Fibroblast of the aortic adventitia (primary cell): Measurements from ENCODE around the gene XPNPEP2. TPM values are rescaled to one million over a fixed set of nuclear protein-coding genes. Genes with fewer than 3 reads are reported as not detected.

ENCODE experiments used
- DNase-seq: peaks from one replicate; pipeline ENCODE4 v3.0.0-alpha.2; 2010; ENCODE audit warnings: low read depth
- H3K4me3 ChIP-seq: 2 replicates; pipeline ENCODE4 v1.5.1; 2011; ENCODE audit warnings: low read depth, mild to moderate bottlenecking, control low read depth, low read length, moderate library complexity
- CTCF ChIP-seq: IDR thresholded peaks from 2 replicates; pipeline ENCODE4 v1.5.1; 2011; ENCODE audit warnings: mild to moderate bottlenecking, low read length, control low read depth, inconsistent platforms; ENCODE audit not compliant: insufficient read depth
- total RNA-seq: library from RNA; depleted of rRNA; stranded (reverse); fragments of >200 nt; gene quantifications from 2 replicates; pipeline ENCODE4 v1.2.3, GENCODE V29; 2012; ENCODE audit warnings: low replicate concordance

The XPNPEP2 gene
- total RNA-seq, 1 donor, result 5.7 TPM

- H3K4me3 ChIP-seq, result no peak overlapping the region
- no peak for DNase-seq
- no peak for TF ChIP-seq CTCF
Observed at GRCh38 chrX:129777218-129778030, 38.6 kb downstream of the XPNPEP2 start.

DNA sequence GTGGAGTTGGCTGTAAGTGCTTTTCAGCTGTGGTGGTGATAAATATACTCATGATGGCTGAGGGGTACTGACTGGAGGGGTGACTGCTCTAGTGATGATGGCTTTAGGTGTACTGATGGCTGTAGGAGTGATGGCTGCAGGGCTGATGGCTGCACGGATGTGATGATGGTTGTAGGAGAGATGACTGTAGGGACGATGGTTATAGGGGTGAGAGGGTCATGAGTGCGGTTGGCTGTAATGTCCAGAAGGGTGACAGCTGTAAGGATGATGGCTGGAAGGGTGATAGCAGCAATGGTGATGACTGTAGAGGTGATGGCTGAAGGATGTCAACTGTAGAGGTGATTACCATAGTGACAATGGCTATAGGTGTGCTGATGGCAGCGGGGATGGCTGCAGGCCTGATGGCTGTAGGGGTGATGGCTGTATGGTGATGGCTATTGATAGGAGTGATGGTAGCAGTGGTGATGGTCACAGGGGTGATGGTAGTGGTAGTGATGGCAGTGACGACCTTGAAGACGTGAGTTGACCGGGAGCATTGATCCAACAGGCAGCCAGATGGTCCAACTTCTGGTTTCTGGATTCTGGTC lies 40.4 kb downstream of the XPNPEP2 start:
- no peak for DNase-seq

GRCh38 chrX:129779747-129780146 lies 41.0 kb downstream of the XPNPEP2 start, which contains the start of gene SASH3:
Gene SASH3 (plus strand): TSS chrX:129779949. CDS start chrX:129780098, 149 bp downstream.
- no peak for DNase-seq
- TF ChIP-seq CTCF, result no peak
- H3K4me3 ChIP-seq, result no peak within 1 kb of the TSS

More for the DNA sequence above, 40.4 kb downstream of the XPNPEP2 start:
- H3K4me3 ChIP-seq, result no peak overlapping the region
- no peak for TF ChIP-seq CTCF

DNA sequence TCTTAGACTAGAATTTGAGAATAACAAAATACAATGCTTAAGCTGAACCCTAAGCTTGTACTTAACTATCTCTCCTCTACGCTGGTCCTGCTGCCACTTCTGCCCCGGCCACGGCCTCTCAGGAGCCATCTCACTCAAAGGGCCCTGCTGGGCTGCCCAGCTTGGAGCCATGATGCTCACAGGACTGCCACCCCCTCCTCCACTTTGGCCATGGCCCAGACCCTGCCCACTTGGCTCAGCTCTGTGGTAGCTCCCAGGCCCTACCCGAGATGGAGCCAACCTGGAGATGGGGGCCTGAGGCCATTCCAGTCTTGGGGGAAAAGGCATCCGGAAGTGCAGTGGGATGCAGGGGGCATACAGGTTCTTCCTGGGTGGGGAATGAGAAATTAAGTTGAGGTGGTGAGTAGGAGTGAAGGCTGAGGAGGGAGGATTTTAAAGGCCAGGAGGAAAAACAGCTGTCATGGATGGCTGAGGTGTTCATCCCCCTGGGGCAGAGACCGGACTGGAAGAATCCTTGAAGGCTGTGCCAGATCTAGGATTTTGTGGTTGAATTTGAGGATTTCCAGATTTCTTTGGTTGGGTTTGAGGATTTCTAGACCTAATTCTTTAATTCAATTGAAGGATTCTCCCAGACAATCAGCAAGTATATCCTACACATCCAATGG lies 41.8 kb downstream of the XPNPEP2 start:
- no peak for TF ChIP-seq CTCF
- DNase-seq, result no peak
- no peak overlapping the region for H3K4me3 ChIP-seq

- DNase-seq, result no peak
- TF ChIP-seq CTCF, result no peak
- H3K4me3 ChIP-seq, result no peak overlapping the region
Observed at GRCh38 chrX:129781134-129781672, 42.4 kb downstream of the XPNPEP2 start.

DNA sequence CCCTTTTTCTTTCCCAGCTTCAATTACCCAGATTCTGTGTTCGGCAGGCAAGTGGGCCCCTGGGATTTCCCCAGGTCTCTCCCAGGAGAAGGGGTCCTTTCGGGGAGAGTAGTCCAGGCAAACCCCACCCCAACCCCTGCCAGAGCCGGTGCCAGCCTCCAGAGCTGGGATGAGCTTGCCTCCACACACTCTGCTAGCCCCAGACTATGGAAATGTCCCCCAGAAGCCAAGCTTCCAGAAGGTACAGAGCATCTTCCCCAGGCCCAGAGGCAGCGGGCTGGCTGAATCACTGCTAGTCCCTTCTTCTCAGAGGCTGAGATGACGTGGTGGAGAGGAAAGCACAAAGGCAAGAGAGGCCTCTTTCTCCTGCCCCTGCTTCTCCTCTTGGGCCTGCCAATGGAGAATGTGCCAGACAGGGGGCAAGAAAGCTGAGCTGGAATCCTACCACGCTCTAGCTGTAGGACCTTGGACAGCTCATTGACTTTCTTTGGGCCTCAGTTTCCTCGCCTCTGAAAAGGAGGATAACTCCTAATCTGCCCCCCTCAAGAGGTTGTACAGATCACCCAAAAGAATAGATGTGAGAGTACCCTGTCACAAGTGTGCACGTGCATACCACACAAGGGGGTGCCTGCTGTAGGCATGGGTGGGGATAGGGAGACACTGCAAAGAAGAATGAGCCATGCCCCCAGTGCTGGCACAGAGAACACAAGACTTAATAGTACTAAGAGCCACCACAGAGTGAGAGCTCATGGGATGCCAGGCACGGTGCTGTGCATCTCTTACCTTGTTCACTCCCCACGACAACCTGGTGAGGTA lies 43.1 kb downstream of the XPNPEP2 start:
- H3K4me3 ChIP-seq, result no peak overlapping the region
- TF ChIP-seq CTCF, result no peak
- no peak for DNase-seq
